Thyroid gland (tissue), 4 donors: ENCODE results near the gene TOLLIP.

ENCODE experiments used
- CTCF ChIP-seq, 6 experiments: fragments of 200-600 bp in 3 of 6; fragments of 450-650 bp in 3 of 6; sonication (generic) in 3 of 6; IDR thresholded peaks; one replicate each; pipeline ENCODE4 v1.5.1; 2016 to 2019; ENCODE audit warnings: antibody characterized with exemption in 6 of 6, mild to moderate bottlenecking in 2 of 6, inconsistent platforms in 1 of 6, moderate library complexity in 1 of 6
- POLR2A ChIP-seq, 2 donors: fragments of 450-650 bp; IDR thresholded peaks; one replicate each; pipeline ENCODE4 v1.6.1; 2017; ENCODE audit warnings: antibody characterized with exemption in 2 of 2, mild to moderate bottlenecking in 2 of 2, moderate library complexity in 1 of 2

GRCh38 chr11:1239596-1240205 lies 69.7 kb downstream of the TOLLIP start:
- no peak for TF ChIP-seq POLR2A (IDR thresholded peaks at IDR 0.05)
- no peak for TF ChIP-seq CTCF (IDR thresholded peaks at IDR 0.05)
